Lower leg skin (tissue), 3 donors: ENCODE data around the gene ARHGAP21.

ENCODE experiments used
- POLR2A ChIP-seq, 2 donors: fragments of 450-650 bp; IDR thresholded peaks; one replicate each; pipeline ENCODE4 v1.6.1; 2016 to 2017; ENCODE audit warnings: antibody characterized with exemption in 2 of 2, mild to moderate bottlenecking in 1 of 2, moderate library complexity in 1 of 2
- TF ChIP-seq, protein P1 (sequence below), 3 donors: fragments of 450-650 bp; IDR thresholded peaks; one replicate each; pipeline ENCODE4 v1.5.1; 2016; ENCODE audit warnings: antibody characterized with exemption in 3 of 3, mild to moderate bottlenecking in 3 of 3, moderate library complexity in 2 of 3

DNA sequence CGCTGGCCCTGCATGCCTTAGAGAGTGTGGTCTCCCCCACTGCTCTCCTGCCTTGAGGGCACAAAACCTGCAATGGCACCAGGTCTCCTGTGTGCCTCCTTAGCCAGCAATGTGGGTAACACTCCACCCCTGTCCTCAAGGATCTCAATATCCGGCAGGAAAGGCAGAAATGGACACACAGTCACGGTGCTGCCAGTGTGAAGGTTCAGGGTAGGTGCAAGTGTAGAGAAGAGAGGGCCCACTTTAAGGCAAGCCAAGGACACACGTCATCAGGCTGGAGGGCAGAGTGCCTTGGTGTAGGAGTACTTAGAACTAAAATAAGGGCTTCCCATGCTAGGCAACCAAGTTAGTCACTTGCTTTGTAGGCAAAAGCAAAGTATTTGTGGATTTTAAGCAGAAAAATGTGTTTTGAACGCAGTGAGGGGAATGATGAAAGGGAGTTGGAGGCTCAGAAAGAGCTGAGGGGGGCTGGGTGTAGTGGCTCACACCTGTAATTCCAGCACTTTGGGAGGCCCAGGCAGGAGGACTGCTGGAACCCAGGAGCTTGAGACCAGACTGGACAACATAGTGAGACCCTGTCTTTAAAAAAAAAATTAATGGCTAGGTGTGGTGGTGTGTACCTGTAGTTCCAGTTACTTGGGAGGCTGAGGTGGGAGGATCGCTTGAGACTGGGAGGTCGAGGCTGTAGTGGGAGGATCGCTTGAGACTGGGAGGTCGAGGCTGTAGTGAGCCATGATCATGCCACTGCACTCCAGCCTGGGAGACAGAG is 152.8 kb downstream of the ARHGAP21 start:
- TF ChIP-seq, protein P1, sequence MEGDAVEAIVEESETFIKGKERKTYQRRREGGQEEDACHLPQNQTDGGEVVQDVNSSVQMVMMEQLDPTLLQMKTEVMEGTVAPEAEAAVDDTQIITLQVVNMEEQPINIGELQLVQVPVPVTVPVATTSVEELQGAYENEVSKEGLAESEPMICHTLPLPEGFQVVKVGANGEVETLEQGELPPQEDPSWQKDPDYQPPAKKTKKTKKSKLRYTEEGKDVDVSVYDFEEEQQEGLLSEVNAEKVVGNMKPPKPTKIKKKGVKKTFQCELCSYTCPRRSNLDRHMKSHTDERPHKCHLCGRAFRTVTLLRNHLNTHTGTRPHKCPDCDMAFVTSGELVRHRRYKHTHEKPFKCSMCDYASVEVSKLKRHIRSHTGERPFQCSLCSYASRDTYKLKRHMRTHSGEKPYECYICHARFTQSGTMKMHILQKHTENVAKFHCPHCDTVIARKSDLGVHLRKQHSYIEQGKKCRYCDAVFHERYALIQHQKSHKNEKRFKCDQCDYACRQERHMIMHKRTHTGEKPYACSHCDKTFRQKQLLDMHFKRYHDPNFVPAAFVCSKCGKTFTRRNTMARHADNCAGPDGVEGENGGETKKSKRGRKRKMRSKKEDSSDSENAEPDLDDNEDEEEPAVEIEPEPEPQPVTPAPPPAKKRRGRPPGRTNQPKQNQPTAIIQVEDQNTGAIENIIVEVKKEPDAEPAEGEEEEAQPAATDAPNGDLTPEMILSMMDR (IDR thresholded peaks at IDR 0.05): no peak
- TF ChIP-seq POLR2A (IDR thresholded peaks at IDR 0.05): no peak
